IPS-20b (cell line): Measurements from ENCODE around the gene MEX3A.
"Not testable (repeated sequence)": the region's sequence is repeated elsewhere in the genome, so short reads cannot be mapped to it uniquely, and the experiment has no call there.

Experiments used
- H3K27ac ChIP-seq: one replicate; pipeline ENCODE4 v1.5.1; 2013; ENCODE audit warnings: low read length
- H3K27me3 ChIP-seq: 2 replicates; pipeline ENCODE4 v1.6.1; 2013; ENCODE audit warnings: mild to moderate bottlenecking, low read length, inconsistent platforms; ENCODE audit not compliant: insufficient read depth
- H3K36me3 ChIP-seq: 2 replicates; pipeline ENCODE4 v1.6.1; 2013; ENCODE audit warnings: low read depth, mild to moderate bottlenecking, inconsistent platforms, low read length, moderate library complexity; ENCODE audit not compliant: insufficient read depth
- H3K4me1 ChIP-seq: 2 replicates; pipeline ENCODE4 v1.6.1; 2013; ENCODE audit warnings: mild to moderate bottlenecking, control low read depth, inconsistent platforms, low read length, moderate library complexity; ENCODE audit not compliant: insufficient read depth
- H3K4me3 ChIP-seq: 2 replicates; pipeline ENCODE4 v1.5.1; 2013; ENCODE audit warnings: mild to moderate bottlenecking, low read length, inconsistent platforms
- H3K9ac ChIP-seq: 2 replicates; pipeline ENCODE4 v1.6.1; 2013; ENCODE audit warnings: low read depth, mild to moderate bottlenecking, inconsistent platforms, low read length, moderate library complexity
- H3K9me3 ChIP-seq: 2 replicates; pipeline ENCODE4 v1.6.1; 2013; ENCODE audit warnings: mild to moderate bottlenecking, low read depth, low read length, inconsistent platforms; ENCODE audit not compliant: insufficient read depth

The MEX3A gene

GRCh38 chr1:156123356-156124196 is 41.3 kb upstream of the MEX3A start:
- no peaks in the 10 kb centered on the region for H3K27me3 ChIP-seq
- no peaks in the 10 kb centered on the region; the same call in 1 of the 2 replicates for H3K36me3 ChIP-seq
- H3K4me1 ChIP-seq, result peaks cover 36% of the 10 kb centered on the region
- H3K4me3 ChIP-seq, result peak overlapping the region; percentile 38; the same call in 1 of the 2 replicates
- H3K9ac ChIP-seq, result peak overlapping the region; percentile 49; the same call in 1 of the 2 replicates
- peak overlapping the region; percentile 19 for H3K27ac ChIP-seq
- no peaks in the 10 kb centered on the region for H3K9me3 ChIP-seq

DNA sequence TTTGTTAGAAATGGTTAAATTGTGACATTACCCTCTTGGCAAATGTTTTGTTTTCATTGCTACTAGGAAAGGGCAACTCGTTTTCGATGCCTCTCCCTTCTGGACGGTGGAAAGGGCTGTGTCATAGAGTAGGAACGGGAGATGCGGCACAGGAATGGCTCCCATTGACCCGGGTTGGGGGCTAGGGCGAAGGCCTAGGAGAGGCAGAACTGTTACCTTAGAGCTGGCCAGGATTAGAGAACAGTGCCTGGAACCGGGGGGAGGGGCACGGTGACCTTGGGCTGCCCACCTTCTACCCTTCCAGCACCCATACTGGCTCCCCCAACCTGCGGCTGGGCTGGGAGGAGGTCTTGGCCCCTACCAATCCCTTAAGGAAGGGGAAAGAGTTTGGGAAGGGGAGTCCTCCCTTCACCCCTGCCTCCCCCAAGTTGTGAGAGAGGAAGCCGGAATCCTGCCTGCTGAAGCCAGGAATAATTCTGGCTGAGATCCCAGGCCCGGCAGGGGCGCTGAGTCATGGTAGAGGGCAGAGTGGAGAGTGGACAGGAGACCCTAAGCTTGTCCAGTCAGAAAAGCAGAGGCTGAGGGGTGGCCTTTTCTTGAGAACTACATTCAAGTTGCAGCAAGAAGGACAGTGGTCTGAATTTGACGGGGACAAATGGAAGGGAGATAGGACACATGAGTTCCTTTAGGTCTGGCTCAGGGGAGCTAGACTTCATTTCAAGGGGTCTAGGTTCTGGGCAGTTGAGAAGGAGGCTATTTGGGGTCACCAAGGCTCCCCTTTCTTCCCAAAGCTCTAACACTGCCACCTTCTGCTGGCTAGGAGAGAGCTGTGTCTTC is 40.5 kb upstream of the MEX3A start:
- no peaks in the 10 kb centered on the region for H3K9me3 ChIP-seq
- H3K36me3 ChIP-seq, result no peaks in the 10 kb centered on the region; the same call in 1 of the 2 replicates
- H3K4me1 ChIP-seq, result peaks cover 31% of the 10 kb centered on the region
- peak overlapping the region; percentile 19 for H3K27ac ChIP-seq
- peak overlapping the region; percentile 17; the same call in 1 of the 2 replicates for H3K4me3 ChIP-seq
- H3K27me3 ChIP-seq, result no peaks in the 10 kb centered on the region
- peak overlapping the region; percentile 49; the same call in 1 of the 2 replicates for H3K9ac ChIP-seq

- Histone ChIP-seq H3K9me3 (no peaks in the 10 kb centered on the region), H3K4me3 (no peak overlapping the region), H3K4me1 (peaks cover 31% of the 10 kb centered on the region), H3K36me3 (no peaks in the 10 kb centered on the region; the same call in 1 of the 2 replicates), H3K9ac (no peak overlapping the region), H3K27me3 (no peaks in the 10 kb centered on the region), H3K27ac (no peak overlapping the region)
Measured at GRCh38 chr1:156122086-156122485, 39.8 kb upstream of the MEX3A start.

DNA sequence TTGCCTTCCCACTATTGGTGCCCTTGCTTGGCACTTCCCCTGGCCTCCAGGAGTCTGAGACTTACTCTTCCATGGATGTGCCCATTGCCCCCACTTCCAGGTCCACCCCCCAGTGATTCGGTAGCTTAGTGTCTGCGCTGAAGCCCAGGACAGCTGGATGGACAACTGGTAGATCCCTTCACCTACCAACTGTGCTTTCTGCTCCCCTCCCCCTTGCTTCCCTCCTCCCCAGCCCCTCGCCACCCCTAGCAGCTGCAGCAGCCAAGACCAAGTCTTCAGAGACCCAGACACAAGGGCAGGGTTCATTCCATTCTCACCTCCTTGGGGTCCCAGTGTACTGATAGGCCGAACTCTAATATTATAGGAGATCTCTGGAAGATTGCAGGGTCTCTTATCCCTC is 39.2 kb upstream of the MEX3A start:
- Histone ChIP-seq H3K27ac (no peak overlapping the region), H3K36me3 (no peaks in the 10 kb centered on the region; the same call in 1 of the 2 replicates), H3K4me3 (no peak overlapping the region), H3K27me3 (no peaks in the 10 kb centered on the region), H3K9ac (no peak overlapping the region), H3K4me1 (peaks cover 31% of the 10 kb centered on the region), H3K9me3 (no peaks in the 10 kb centered on the region)

DNA sequence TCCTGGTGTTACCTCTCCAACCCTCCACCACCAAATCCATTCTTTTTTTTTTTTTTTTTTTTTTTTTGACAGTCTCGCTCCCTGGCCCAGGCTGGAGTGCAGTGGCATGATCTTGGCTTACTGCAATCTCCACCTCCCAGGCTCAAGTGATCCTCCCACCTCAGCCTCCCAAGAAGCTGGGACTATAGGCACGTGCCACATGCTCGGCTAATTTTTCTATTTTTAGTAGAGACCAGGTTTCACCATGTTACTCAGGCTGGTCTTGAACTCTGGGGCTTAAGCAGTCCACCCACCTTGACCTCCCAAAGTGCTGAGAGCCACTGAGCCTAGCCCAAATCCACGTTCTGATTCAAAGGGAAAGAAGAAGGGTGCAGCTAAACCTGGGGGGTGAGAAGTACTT is 38.7 kb upstream of the MEX3A start:
- H3K9me3 ChIP-seq, H3K9ac ChIP-seq, H3K4me3 ChIP-seq, H3K27ac ChIP-seq, H3K27me3 ChIP-seq, H3K36me3 ChIP-seq: not testable (repeated sequence)
- peaks cover 28% of the 10 kb centered on the region for H3K4me1 ChIP-seq

GRCh38 chr1:156120318-156120717 is 38.1 kb upstream of the MEX3A start:
- no peak overlapping the region for H3K27ac ChIP-seq
- no peak overlapping the region for H3K4me3 ChIP-seq
- H3K4me1 ChIP-seq, result peaks cover 30% of the 10 kb centered on the region
- no peaks in the 10 kb centered on the region for H3K9me3 ChIP-seq
- H3K27me3 ChIP-seq, result peaks cover 7% of the 10 kb centered on the region
- no peaks in the 10 kb centered on the region; the same call in 1 of the 2 replicates for H3K36me3 ChIP-seq
- no peak overlapping the region for H3K9ac ChIP-seq

DNA sequence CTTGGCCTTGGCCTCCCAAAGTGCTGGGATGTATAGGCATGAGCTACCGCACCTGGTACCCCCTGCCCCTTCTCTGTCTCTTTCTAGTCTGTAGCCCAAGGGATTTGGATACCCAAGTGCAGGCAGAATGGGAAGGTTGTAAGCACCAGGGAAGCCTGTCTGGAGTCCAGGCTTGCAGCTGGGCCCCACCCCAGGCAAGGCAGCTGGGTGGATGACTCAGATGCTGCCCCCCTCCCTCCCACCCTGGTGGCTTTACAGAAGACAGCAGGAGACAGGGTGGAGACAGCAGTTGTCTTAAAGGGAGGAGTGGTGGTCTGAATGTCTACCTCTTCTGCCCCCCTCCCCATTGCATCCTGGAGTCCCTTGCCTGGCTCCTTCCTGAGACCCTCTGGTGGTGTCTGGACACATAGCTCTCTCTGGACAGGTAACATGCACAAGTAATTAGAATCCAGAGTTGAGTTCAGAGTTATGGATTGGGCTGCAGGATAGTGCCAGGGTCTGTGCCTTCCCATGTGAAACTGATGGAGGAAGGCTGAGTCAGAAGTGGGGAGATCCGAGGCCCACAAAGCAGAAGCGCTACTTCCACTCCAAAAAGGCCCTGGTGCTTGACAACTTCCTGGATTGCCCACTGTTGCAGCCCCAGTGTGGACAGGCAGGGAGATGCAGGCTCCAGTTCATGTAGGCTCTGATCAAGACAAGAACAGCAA is 37.4 kb upstream of the MEX3A start:
- Histone ChIP-seq H3K4me3 (no peak overlapping the region), H3K27me3 (peaks cover 13% of the 10 kb centered on the region), H3K27ac (no peak overlapping the region), H3K9ac (no peak overlapping the region), H3K9me3 (no peaks in the 10 kb centered on the region), H3K36me3 (no peaks in the 10 kb centered on the region; the same call in 1 of the 2 replicates), H3K4me1 (peaks cover 30% of the 10 kb centered on the region)

DNA sequence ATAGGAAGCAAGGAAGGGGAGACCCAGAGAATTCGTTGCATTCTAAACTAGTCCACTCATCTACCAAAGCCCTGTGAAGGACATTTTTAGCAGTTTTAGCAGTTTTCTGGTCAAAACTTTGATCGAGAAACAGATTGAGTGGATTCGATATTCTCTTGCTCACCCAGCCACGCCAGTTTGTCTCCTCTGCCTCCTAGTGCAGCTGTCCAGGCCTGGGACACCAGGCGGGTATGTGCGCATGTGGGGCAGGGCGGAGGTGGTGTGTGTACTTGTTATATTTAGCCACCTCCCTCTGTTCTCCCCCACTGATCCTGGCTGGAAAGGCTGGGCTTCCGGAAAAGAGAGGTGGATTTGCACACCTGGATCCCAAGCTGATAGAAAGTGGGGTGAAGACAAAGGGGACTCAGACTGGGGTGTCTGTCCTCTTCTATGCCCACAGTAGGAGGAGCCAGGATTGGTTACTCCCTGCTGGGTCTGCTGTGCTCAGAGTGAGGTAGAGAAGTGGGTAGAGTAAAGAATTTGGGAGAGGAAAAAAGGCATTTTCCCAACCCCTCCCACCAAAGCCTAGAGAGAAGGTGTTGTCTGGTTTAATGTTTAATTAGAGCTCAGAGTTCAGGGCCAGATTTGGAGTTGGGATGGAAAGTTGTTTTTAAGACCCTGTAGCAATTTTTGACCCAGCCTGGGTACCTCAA is 36.1 kb upstream of the MEX3A start:
- Histone ChIP-seq H3K4me1 (peaks cover 35% of the 10 kb centered on the region), H3K9me3 (no peaks in the 10 kb centered on the region), H3K9ac (no peak overlapping the region), H3K4me3 (no peak overlapping the region), H3K27ac (no peak overlapping the region), H3K36me3 (no peaks in the 10 kb centered on the region; the same call in 1 of the 2 replicates), H3K27me3 (peaks cover 13% of the 10 kb centered on the region)

DNA sequence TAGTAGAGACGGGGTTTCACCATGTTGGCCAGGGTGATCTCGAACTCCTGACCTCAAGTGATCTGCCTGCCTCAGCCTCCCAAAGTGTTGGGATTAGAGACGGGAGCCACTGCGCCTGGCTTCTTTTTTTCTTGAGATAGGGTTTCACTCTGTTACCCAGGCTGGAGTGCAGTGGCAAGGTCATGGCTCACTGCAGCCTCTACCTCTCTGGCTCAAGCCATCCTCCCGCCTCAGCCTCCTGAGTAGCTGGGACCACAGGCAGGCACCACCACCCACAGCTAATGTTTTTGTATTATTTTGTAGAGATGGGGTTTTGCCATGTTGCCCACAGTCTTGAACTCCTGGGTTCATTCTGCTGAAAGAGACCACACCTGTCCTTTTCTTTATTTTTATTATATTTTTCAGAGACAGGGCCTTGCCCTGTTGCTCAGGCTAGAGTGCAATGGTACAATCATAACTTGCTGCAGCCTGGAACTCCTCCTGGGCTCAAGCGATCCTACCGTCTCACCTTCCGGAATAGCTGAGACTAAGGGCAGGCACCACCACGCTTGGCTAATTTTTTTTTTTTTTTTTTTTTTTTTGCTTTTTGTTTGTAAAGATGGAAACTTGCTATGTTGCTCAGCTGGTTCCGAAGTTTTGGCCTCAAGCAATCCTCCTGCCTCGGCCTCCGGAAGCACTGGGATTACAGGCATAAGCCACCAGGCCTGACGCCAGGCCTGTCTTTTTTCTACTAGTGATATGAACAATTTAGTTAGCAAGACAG is 35.3 kb upstream of the MEX3A start:
- Histone ChIP-seq H3K27me3 (peaks cover 13% of the 10 kb centered on the region), H3K4me3 (no peak overlapping the region), H3K36me3 (no peaks in the 10 kb centered on the region; the same call in 1 of the 2 replicates), H3K27ac (no peak overlapping the region), H3K9me3 (no peaks in the 10 kb centered on the region), H3K4me1 (peaks cover 28% of the 10 kb centered on the region), H3K9ac (no peak overlapping the region)

GRCh38 chr1:156116731-156117130 is 34.5 kb upstream of the MEX3A start:
- H3K9me3 ChIP-seq, H3K4me3 ChIP-seq, H3K27ac ChIP-seq, H3K36me3 ChIP-seq, H3K9ac ChIP-seq: not testable (repeated sequence)
- H3K4me1 ChIP-seq, result peaks cover 22% of the 10 kb centered on the region
- peaks cover 13% of the 10 kb centered on the region for H3K27me3 ChIP-seq
